ENCODE results near the gene ISM1.
"Not testable (repeated sequence)": the region's sequence is repeated elsewhere in the genome, so short reads cannot be mapped to it uniquely, and the experiment has no call there.

The ISM1 gene

DNA sequence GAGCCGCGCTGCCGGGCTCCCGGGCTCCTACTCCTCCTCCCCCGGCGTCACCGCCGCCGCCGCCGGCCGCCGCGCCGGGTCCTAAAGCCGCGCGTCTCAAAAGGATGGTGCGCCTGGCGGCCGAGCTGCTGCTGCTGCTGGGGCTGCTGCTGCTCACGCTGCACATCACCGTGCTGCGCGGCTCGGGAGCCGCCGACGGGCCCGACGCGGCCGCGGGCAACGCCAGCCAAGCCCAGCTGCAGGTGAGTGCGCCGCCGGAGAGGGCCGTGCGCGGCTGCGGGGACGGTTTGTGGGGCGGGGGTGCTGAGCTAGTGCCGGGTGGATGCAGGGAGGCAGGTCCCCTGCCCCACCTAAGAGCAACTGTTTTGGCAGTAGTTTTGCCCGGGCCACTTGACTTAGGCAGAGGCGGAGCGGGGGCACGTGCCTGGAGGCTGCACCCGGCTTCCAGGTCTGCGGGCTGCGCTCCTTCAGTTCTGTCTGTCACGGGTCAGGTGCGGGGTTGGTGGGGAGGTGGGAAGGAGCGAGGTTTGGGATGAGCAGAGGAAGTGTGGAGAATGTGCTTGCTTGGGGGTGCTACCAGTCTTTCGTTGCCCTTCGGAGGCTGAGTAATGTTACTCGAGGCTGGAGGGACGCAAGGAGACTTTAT is 722 bp downstream of the ISM1 start:
- peak; percentile 79 for DNase-seq (ENCODE audit: low spot score)

DNA sequence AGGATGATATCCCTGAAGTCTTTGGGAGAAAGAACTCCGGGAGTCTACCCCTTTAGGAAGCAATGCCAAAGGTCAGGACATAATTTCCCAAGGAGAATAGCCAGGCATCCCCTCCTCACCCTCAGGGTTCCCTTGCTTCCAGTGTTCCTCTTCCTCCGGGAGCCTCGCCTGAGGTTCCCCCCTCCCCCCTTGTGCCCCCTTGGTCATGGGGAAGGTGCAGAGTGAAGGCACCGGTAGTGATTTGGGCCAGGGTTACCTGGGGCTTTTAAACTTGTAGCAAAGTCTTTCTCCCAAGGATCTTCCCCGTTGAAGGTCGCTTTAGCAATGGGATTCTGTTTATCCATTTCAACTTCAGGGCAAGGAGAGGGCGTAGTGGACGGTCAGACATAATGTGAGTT is 1.2 kb downstream of the ISM1 start:
- peak; percentile 36 for DNase-seq (ENCODE audit: low spot score)

DNA sequence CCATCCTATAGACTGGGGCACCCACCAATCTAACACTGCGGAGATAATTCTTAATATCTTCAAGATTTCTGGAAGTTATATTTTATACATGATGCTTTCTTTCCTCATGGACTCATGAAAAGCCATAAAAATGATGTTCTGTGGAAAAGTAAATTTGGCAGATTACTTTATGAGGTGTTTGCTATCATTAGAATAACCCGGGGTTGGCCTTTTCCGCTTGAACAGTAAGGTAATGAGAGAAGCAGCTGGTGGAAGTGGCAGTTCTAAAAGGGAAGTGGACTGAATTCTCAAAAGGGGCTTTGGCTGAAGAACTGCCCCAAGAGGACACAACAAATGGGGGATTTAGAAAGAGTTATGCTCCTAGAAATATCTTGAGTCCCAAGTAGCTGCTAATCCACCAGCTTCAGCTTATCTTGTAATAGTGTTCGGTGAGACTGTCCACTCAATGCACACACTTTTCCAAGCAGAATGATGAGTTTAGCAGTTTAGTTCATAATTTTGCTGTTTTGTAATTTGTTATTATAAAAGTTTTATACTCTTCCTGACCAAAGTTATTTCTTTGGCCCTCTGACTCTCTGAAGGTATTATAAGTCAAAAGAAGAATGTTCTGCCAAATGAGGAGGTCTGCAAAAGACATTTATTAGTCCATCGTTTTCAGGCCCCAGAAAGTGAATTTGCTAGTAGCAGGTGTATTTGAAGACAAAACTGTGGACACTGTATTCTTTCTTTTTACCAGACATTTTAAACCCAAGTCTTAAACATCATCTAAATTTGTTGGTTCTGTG is 2.9 kb downstream of the ISM1 start:
- no peak for DNase-seq (ENCODE audit: low spot score)

DNA sequence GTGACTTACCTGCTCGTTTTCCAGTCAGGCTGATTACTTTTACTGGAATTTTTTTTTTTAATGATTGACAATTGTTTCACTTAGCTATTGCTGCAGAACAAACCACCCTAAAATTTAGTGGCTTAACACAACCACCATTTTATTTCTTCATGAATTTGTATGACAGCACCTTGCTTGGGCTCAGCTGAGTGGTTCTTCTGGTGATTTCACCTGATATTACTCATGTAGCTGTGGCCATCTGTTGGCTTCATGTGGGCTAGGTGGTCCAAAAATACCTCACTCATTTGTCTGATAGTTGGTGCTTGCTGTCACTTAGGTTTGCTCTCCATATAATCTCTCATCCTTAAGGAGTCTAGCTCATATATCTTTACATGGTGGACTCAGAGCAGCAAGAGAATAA is 5.3 kb downstream of the ISM1 start:
- no peak for DNase-seq (ENCODE audit: low spot score)

DNA sequence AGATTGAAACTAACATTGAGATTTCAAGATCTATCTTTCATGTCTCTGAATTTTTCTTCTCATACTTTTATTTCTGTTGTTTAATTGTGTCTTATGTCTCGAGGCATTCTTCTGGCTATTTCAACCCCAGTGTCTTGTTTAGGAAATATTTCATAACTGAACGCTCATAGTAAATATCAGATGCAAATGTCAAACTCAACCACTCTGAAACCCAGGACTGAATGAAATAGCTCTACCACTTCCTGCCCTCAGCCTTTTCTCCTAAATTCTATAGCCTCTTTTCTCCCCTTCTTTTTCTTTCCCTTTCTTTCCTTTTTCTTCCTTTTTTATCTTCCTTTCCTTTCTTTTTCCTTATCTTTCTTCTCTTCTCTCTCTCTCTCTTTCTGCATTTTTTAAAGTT is 7.7 kb downstream of the ISM1 start:
- no peak for DNase-seq (ENCODE audit: low spot score)

DNA sequence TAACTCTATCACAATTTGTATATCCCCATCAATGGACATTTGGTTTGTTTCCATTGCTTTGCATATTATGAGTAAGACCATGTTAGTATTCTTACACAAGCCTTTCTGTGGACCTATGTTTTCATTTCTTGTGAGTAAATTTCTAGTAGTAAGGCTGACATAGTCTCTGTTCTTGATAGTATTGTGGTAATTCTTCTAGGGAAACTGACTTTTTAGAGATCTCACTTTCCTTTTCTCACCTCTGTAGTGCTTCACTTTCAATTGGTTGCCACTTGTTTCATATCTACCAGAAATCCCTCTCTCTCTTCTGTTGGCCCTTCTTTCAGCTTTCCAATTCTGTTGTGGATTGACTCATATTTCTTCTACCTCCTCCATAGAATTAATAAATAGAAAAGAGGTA is 8.5 kb downstream of the ISM1 start:
- no peak for DNase-seq (ENCODE audit: low spot score)

DNA sequence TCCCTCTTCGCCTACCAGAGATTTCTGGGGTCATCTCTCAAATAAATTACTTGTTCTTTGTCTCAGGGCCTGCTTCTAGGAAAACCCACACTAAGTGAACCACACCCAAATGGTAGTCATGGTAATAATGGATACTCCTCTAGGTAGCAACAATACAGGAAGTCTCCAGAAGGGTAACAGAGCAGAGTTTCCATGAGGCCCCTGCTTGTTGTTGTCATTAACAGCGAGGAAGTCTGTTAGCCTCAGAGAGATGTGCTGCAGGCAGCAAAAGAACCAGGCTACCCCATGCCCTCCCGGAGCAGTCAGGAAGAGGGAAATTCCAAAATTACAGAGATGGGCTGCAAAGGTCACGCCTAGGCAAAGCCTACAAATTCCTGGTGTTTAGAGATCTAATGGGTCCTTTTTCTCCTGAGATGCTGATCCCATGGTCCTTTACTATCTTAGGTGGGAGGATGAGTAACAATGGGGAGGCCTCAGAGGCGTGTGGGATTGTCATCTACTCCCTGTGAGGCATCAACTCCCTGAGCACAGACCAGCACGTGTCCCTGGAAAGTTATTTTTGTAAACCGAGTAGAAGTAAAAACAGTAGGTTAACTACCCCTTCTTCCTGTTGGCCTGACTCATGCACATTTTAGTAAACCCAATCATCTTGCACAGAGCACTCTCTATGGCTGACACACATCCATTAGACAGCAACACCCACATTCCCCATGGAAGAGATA is 10.1 kb downstream of the ISM1 start:
- DNase-seq (ENCODE audit: low spot score): no peak

DNA sequence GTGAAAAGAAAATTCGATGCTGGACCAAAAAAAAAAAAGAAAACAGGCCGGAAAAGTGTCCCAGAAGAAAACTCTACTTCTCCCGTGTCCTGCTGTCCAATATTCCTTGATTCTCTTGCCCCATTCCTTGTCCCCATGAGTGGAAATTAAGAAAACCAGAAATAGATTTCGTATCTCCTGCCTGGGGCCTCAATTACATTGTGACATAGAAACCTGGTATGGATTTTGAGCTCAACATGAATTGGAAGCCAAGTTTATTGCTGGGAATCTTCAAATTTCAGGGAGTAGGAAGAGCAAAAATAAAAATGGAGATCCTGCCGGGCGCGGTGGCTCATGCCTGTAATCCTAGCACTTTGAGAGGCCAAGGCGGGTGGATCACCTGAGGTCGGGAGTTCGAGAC is 11.9 kb downstream of the ISM1 start:
- DNase-seq (ENCODE audit: low spot score): no peak

DNA sequence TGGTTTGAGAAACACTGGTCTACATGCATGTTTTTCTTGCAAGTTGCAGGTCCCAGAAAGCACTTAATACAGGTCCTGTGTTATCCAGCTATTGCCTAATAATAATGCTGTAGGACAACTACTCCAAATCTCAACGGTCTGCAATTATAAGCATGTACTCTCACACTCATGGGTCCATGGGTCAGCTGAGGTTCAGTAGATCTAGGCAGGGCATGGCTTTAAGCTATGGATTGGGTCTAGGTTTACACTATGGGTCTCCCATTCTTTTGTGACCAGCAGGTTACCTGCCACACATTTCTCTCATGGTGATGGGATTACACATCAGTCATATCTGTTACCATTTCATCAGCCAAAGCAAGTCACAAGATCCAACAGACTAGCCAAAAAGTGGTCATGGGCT is 13.9 kb downstream of the ISM1 start:
- no peak for DNase-seq (ENCODE audit: low spot score)

DNA sequence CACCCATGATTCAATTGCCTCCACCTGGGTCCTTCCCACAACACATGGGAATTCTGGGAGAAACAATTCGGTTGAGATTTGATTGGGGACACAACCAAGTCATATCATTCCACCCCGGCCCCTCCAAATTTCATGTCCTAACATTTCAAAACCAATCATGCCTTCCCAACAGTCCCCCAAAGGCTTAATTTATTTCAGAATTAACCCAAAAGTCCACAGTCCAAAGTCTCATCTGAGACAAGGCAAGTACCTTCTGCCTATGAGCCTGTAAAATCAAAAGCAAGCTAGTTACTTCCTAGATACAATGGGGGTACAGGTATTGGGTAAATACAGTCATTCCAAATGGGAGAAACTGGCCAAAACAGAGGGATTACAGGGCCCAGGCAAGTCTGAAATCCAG is 15.3 kb downstream of the ISM1 start:
- not testable (repeated sequence) for DNase-seq (ENCODE audit: low spot score)

DNA sequence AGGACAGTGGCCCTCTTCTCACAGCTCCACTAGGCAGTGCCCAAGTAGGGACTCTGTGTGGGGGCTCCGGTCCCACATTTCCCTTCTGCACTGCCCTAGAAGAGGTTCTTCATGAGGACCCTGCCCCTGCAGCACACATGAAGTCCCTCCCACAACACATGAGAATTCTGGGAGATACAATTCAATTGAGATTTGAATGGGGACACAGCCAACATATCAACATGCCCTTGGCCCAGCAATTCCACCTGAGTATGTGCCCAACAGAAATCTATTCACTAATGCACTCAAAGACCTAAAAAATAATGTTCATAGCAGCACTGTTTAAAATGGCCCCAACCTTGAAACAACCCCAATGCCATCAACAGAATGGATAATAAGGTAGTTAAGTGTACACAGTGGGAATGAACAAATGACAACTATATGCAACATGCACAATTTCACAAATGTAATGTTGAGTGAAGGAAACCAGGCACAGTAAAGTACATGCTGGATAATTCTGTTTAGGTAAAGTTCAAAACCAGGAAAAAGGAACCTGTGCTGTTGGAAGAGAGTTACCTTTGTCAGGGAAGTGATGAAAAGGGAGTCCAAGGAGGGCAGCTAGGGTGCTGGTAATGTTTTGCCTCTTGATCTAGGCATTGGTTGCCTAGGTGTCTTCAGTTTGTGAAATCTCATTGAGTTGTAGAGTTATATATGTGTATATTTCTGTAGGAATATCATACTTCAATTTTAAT is 16.1 kb downstream of the ISM1 start:
- no peak for DNase-seq (ENCODE audit: low spot score)

DNA sequence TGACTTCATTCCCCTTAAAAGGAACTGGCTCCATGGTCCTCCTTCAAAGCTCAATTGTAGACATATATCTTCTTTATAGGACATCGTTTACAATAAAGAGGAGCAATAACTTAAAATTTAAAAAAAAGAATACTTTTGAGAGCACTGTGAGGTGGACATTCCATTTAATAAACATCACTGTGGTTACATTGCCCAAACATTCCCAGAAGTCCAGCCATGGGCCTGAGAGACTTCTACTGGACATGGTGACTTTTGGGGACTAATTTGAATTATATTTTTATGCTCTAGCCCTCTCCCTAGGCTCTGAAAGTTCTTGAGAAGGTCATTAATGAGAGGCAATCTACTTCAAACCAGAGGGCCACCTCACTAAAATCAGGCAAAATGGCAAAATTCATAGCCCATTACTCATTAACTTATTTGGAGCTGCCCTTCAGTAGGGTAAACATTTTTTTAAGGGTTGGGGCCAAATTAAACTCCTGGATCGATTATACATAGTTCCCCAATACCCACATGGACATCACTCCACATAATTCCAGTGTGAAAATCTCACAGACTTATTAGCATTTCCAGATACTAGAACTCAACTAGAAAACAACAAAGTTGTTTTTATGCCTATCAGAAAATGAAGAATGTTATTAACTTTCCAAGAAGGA is 17.1 kb downstream of the ISM1 start:
- no peak for DNase-seq (ENCODE audit: low spot score)

DNA sequence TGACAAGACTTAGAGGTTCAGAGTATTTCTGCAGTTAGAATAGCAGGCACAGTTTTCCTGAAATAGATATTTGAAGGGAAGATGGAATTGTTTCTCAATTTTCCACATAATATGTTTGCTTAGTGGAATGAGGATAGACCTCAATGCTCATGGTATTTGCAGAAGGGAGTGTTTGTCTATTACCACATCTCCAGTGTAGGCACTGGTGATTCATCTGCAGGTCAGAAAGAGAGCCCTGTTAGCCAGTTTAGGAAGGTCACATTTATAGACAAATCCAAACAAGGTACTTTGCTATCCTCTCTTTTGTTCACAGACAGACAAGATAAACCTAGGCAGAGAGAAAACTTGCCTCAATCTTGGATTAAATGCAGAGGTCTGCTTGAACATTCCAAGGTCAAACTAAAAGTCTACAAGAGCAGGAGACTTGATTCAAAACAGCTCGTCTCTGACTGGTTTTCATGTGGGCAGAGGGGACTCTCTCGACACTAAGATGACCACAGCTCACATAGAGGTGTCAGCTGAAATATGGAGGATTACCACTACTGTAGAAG is 22.8 kb downstream of the ISM1 start:
- peak; percentile 64 for DNase-seq (ENCODE audit: low spot score)

DNA sequence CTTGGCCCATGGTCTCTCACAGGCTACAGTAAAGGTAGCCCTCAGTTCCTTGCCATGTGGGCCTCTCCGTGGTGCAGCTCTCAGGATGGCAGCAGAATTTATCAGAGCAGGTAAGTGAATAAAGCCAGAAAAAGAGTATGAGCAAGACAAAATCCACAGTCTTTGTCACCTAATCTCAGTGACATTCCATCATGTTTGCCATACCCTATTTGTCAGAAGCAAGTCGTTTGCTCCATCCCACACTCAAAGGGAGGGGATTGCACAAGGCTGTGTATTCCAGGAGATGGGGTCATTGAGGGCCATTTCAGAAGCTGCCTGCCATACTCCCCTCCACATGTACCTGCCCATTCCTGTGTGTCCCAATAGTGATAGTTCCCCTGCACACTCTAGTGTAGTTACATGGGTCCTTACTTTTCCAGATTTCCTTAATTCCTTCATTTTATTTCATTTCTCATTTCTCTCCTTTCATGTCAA is 24.2 kb downstream of the ISM1 start:
- peak; percentile 62 for DNase-seq (ENCODE audit: low spot score)

DNA sequence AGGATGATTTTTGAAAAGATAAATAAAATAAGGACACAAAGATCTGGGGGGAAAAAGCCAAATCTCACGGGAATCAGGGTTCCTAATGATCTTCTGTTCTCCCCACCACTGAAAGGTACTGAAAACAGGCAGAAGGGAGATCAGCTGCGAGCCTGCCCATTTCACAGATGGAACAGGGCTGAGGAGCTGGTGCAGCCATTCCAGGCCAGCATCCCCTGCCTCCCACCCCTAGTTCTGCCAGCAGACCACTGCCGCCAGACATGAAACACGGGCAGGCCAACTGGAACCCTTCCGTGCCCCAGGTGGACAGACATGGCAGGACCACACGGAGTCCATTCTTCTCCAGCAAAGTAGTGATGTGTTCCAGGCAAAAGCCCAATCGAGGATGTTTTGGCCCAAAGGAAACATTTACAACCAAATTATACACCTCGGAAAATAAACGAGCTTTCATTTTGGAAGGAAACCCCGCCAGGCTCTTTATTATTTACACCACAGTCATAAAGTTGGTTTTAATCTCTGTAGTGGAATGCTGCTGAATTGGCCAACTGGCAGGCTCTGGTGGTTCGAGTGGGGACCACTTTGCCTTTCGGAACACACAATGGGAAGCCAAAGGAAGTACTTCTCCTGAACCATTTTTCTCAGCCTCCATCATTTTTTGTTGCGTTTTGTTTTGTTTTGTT is 28.2 kb downstream of the ISM1 start:
- no peak for DNase-seq (ENCODE audit: low spot score)

DNA sequence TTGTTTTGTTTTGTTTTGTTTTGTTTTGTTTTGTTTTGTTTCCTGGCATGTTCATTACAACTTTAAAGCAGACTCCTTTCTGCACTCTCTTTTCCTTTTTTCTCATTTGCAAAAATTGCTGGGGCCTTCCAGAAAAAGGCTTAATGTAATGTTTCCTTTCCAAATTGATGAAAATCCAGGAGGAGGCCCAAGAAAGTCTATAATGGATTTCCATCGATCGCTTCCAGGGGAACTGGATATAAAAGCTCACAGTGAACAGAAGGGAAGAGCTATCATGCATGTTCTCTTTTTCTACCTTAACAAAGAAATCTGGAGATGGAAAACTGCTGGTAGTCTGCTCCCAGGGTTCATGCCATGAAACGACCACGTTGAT is 28.7 kb downstream of the ISM1 start:
- no peak for DNase-seq (ENCODE audit: low spot score)

DNA sequence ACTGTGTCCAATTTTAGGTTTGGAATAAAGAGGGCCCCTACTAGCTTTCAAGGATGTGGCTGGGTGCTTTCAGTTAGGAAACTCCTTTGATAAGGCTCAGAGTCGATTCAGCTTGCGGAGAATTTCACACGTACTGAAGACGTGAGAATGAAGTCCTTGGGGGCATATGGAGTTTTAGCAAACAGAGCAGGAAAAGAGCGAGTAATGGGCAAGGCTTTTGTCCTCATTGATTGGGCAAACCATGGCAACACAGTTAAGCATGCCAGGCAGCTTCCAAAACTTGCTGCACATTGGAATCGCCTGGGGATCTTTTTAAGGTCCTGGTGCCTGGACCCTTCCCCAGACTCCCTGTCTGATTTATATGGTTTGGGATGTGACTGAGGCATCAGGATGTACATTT is 29.2 kb downstream of the ISM1 start:
- DNase-seq (ENCODE audit: low spot score): no peak

DNA sequence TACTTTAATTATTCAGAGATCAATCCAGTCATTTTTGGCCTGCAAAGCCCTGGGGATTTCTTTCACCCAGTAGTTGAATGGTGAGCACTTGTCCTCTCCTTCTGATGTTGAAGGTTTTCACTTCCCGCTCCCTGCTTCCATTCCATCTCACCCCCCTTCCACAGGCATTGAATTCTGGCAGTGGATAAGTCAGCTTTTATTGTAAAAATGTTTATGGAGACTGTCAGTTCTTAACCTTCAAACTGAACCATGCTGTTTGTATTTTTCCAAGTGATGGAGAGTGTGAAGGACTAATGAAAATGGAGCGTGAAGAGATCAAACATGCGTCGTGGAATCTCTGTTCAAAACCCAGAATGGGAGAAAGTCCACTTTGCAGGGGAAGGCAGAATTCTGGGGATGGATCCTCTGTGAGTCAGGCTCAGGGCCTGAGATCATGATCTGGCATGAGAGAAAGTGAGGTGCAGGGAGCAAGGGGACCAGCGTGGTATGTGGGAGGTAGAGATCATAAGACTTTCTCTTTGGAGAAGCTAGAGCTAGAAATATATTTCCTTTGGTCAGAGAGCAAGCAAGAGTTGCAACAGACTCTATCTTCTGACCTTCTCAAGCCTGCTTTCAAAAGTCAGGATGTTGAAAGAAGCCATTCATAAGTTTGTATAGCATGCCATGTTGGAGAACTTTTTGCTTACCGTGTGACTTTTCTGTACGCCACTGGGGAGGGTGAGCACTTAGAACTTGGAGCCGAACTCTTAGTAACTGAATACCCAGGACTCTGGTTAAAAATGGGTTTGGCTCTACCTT is 30.2 kb downstream of the ISM1 start:
- DNase-seq (ENCODE audit: low spot score): no peak

DNA sequence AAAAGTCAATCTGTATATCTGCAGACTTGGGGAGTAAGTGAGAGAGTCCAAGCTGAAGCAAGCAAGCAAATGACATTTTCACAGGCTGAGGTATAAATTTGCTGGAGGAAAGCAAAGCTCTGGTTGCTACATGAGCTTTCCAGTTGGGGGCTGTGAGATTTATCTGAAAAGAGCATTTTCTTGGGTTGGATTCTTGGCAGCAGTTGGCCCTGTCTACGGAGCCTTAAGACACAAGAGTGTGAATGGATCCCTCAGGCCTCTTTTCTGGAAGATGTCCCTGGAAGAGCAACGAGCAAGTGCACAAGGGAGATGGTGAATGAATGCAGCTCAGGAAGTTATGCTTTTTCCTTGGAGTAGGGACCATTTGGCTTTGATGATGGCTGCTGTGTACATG is 30.8 kb downstream of the ISM1 start:
- no peak for DNase-seq (ENCODE audit: low spot score)

DNA sequence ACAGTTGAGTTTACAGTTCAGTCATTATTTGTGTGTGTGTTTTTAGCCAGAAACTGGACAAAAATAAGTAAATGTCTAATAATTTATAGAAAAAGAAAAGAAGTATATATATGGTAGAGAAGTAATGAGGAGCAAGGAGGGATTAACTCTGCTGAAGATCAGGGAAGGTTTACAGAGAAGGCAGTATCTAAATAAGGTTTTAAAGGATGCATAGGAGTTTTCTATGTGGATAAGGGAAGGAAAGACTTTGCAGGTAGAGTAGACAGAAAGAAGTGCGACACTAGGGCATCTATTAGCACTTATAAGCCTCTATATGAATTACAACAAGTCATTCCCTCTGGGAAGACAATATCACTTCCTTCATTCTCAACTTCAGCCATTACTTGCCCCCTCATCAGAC is 34.3 kb downstream of the ISM1 start:
- DNase-seq (ENCODE audit: low spot score): no peak
